Activated CD4-positive, CD25-positive, alpha-beta regulatory T cell treated with anti-CD3 and anti-CD28 coated beads, Interleukin-2, amount 50 U/mL, for 72 hours (primary cell): ENCODE data around the gene INTS7.

Experiments
- DNase-seq: peaks from one replicate; pipeline ENCODE4 v3.0.0; 2021

INTS7 gene

DNA sequence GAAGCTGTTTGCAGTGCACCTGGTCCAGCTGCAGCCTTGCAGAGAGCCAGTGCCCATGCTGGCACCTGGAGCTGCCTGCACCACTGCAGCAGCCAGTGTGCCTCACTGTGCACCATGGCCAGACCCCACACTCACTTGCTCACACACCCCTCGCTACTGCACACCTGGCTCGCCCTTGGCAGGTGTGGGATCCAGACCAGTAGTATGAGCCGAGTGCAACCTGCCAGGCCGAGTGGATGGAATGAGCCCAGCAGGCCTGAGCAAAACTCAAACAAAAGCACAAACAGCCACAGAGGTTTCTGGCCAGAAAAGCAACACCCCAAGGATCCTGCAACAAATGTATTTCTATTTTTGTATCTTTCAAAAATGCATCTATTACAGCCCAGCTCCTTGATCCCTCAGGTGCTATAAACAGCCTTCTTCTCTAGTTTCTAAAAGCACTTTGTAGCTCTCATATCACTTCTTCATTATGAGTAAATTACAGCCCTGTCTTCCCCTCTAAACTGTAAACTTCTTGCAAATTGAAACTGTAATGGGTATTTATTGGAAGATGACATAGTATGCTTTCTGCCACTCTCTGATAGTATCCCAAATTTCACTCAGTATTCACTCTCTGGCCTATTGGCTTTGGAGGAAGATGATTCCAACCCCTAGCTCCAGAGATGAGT is 132.6 kb downstream of the INTS7 start:
- no peak for DNase-seq

DNA sequence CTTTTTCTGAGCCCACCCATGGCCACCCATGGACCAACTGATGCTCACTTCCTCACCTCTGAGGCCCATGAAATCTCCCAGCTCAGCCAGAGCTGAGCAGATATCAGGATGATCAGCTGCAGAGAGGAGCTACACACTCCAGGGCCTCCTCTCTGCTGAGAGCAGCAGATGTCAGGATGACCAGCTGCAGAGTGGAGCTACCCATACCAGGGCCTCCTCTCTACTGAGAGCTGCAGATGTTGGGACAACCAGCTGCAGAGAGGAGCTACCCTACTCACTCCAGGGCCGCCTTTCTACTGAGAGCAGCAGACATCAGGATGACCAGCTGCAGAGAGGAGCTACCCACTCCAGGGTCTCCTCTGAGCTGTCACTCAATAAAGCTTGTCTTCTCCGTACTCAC is 133.4 kb downstream of the INTS7 start:
- DNase-seq, result no peak

DNA sequence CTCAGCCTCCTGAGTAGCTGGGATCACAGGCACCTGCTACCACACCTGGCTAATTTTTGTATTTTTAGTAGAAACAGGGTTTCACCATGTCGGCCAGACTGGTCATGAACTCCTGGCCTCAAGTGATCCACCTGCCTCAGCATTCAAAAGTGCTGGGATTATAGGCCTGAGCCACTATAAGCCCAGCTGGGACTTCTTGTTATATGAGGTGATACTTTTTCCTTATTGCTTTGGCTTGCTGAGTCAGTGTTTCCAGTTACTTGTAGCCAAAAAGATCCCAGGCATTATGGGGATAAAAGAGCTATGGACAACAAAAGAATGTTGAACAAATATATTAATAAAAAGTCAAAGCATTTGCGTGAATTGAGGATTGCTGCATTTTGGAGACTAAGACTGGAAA is 134.9 kb downstream of the INTS7 start:
- no peak for DNase-seq

DNA sequence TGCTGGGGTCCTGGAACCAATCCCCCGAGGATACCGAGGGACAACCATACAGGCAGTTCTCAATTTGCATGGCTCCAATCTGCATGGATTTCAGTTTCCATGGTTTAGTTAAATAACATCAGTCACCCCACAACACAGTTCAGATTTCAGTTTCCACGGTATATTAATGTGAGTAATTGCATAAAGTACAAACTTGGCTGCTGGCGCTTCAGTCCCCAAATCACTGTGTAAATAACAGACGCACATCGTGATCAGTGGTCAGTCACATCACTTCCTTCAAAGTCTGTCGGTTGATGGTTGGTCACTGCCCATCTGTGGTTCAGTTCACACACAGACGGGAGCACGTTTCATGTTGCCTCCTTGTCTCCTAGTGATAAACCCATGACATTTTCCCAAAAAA is 138.4 kb downstream of the INTS7 start:
- no peak for DNase-seq

DNA sequence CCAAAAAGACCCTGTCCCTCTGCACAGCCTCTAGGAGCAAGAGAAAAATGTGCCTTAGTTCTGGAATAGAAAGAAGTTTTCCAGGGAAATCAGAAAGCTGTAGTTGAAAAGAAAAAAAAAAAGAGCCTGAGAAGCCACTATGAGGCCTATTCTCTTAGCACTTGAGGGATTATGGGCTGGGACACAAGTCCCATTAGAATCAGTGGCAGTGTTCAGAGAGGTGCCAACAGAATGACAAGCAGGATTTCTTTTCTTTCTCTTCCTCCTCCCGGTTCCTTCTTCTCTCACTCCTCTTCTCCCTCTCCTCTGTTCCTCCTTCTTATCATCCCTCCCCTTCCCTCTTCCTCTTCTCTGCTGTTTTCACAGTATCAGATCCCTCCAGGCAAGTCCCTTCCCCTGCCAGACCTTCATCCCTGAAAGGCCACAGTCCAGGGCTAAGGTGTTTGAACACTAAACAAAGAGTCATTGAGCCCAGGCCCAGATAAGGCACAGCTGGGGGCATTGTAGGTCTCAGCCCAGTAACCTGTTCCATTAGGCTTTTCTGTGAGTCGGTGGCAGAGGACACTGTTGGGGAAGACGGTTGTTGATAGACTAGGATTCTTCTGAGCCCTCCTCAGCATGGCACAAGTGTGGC is 140.1 kb downstream of the INTS7 start:
- no peak for DNase-seq

DNA sequence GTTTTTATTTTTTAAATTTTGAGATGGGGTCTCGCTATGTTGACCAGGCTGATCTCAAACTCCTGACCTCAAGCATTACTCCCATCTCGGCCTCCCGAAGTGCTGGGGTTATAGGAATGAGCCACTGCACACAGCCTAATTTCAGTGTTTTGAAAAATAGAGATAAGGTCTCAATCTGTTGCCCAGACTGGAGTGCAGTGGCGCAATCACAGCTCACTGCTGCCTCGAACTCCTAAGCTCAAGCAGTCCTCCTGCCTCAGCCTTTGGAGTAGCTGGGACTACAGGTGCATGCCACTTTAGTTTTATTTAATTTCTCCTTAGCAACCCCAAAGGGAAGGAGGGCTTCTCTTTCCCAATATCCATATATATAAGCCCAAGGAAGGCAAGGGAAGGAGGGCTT is 141.0 kb downstream of the INTS7 start:
- DNase-seq, result no peak

DNA sequence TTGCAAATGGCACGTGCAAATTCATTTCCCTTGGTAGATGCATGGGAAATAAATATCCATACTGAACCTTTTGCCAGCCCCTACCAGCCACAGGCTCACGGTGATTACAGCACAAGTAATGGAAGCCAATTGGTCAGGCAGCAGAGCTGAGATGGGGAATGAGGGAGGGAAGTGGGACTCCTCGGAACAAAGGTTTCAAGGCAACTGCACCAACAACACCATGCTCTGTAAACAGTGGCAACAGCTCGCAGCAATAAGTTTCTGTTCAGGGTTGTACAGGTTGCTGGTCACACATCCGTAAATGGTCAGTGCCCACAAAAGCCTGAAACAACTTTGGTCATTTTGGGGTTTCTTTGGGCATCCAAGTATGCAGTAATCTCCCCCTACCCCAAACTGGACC is 142.1 kb downstream of the INTS7 start:
- no peak for DNase-seq

DNA sequence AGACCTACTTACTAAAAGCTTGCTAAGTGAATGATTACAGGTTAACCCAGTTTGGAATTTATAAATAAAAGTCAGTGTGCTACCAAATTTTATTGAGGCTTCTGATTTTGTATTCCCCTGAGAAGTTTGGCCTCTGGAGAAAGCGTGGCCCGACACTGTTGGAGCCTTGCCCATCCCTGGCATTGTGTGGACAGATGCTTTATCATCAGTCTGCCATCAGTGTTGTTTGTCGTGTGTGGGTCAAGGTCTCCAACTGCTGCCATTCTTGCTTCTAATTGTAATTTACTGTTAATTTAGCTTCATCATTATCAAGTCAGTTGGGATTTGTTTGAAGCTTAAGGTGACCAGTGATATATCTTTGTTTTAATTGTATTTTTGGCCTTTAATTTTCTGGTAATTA is 142.8 kb downstream of the INTS7 start:
- no peak for DNase-seq

DNA sequence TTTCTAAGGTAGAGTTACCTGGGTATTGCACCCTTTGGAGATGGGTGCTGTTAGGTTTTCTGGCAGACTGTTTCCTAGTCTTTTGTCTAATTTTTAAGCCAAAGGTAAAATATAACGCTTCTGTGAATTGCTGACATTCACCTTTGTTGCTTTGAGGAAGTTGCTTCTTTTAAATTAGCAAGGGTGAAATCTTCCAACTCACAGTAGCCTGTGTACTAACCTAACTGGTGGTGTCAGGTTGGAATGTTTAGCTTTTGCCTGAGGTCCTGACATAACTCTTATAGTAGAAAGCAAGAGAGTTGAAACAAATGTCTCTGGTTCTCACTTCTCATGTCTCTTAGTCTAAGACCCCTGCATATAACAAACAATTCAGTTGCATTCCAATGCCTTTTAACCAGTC is 143.6 kb downstream of the INTS7 start:
- DNase-seq, result no peak
